ENCODE data around the gene DAB1.

DAB1 gene

DNA sequence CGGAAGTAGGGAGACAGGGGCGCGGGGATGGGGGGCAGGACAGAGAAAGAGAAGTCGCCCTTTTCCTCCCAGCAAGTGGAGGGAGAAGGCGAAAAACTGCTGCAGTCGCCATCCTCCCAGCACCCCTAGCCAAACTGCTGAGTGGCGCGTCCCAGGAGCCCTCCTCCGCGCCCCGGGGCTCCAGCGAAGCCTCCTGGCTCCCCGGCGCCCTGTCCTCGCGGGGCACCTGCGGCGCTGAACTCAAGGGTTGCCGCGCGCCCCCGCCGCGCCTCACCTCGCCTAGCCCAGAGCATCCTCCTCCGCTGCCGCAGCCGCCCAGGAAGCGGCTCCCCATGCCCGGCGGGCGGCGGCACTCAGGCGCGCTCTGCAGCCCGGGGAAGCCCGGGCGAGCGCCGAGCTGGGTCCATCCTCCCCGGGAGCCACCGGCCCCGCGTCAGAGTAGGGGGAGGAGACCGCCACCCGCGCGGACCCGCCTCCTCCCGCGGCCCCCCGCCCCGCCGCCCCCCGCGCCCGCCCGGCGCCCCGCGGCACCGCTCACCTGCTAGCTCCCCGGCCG lies at the start of gene DAB1:
Gene DAB1, minus strand, starts transcription at position 405 of the 556 bp plus-strand sequence. CDS start 133,030 bp downstream, outside the sequence.
- no peak for DNase-seq

DNA sequence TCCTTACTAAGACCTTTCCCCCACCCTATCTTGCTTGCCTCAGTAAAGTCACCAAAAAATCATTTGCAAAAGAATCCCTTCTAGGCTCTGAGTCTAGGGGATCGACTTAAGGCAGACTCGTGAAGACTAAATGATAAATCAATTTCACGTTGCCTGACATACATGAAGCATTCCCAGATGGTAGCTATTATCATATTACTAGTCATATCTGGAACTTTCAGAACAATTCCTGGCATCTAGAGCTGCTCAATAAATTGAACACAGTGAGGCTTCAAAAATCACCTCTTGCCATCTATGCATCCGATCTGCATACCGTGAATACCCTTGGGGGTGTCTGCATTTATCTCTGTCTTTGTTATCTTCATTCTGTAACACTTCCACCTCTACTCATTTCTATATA lies 49.6 kb upstream of the DAB1 start:
- DNase-seq = no peak

DNA sequence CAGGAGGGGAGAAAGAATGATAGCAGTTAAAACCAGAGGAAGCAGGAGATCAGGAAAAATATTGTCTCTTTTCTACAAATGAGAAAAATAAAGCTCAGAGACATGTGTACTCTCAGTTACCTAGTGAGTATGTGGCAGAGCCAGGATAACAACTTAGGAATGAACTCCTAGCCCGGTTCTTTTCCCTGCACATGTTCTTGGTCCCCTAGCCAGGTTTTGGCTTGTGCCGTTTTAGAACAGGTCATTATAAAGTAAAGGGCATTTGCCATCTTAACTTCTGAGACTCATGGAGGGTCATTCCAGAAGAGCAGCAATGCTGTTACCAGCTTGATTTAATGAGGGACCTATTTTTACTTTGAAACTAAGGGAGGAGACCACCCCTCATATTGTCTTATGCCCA lies 48.1 kb upstream of the DAB1 start:
- DNase-seq = no peak

DNA sequence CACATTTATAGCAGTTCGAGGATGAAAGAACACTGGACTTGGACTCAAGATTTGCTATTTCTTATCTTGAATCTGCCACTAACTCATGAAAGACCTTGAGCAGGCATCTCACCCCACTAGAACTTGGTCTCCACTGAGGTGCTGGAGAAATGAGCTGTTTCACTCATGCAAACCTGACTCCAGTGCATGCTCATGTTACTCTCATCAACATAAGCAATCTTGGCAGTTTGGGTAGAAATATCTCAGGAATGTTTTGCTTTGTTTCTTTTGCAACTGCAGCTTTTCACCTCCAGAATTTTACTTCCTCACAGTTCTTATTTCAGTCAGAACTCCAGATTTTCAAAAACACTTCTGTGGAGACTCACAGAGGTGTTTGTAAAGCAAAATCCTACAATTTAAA lies 46.2 kb upstream of the DAB1 start:
- no peak for DNase-seq

DNA sequence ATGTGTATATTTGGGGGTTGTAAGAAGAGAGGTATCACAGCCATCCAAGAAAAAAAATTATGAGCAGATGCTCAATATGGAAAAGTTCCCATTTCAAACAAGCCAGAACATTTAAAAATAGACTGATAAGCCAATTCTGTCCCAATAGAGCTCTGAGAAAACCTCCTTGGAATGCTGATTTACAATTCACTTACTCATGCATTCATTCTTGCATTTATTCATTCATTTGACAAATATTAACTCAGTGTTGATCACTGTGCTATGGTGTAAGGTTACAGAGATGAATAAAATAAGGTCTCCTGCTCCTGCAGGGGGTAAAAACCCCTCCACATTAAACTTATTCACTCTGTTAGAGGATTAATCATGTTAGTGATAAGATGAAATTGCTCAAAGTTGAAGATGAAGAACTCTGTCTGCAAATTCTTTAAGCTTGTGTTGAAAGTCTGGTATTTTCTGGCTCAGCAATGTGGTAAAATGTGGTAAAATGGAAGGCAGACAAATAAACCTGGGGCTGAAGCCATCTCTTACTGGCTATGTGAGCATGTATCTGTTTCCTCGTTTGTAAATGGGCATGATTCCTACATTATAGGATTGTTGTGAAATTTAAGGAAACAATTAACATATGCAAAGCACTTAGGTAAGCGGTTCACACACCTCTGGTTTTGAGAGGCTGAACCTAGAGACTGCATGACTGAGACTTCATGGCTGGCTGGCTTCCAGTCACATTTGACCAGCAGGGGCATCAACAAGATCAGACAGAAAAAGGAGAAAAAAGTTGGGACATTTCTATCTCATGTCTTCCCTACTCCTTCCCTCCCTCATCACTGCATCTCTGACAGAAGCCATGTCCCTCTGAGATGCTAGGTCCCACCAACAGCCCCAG lies 45.0 kb upstream of the DAB1 start:
- DNase-seq = no peak

DNA sequence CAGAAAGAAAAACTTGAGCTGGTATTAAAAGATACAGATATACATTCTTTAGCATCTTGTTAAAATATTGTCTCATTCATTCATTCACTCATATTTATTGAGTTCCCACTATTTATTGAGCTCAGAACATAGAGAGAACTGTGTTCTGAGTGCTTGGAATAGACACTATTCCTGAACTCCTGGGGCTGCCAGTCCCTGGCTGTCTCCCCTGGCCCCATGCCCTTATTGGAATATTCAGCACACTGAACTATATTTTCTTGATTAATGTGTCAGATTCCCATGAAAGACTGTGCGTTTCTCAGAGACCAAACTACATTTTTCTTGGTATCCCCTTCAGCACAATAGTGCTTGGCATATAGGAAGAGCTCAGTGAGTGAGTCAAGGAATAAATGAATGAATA lies 44.0 kb upstream of the DAB1 start:
- DNase-seq = no peak

DNA sequence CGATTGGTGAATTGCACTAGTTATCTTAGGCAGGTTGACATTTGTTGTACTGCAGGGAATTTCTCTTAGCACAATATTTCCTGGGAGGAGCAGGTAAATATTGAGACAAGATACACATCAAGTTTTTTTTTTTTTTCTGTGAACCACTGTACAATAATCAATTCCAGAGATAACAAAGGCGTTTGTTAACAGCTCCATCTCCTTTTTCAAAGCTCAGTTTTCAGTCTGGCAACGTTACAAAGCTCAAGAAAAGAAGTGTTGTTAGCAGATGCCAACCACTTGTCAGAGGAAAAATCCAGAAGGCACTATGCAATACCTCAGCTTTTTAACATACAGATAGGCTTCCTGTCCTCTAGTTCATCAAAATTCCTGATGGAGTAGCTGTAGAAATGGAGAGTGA lies 40.9 kb upstream of the DAB1 start:
- DNase-seq = no peak

DNA sequence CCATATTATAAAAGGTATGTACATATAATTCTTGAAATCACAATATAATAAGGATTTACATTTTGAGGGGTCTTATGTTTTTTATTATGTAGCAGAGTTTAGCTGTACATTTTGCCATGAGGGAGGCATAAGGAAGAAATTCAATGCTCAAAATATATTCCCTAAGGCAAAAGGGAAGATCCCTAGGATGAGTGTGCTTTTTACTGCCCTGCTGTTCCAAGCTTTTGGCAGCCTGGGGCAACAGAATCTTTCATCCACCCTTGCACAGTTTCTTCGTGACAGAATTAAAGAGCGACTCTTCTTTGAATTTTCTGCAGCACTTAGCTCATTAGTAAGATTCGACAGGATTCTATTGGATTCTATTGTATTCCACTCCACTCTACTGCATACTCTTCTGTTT lies 39.5 kb upstream of the DAB1 start:
- DNase-seq = no peak

DNA sequence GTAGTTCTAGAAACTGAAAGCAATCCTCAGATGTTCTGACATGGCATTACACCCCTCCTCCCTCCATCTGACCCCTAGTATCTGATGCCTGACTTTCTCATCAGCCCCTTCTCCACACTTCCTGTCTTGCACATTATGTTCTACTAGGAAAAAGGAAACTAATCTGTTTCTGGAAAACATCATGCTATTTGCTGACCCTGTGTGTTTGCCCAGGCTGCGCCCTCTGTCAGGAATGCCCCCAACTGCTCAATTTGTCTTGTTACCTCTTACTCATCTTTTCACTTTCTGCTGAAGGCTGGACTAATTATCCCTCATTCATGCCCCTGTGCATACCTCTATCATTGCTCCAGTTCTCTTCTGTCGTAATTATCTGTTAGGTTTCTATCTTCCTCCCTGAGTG lies 37.5 kb upstream of the DAB1 start:
- DNase-seq = no peak

DNA sequence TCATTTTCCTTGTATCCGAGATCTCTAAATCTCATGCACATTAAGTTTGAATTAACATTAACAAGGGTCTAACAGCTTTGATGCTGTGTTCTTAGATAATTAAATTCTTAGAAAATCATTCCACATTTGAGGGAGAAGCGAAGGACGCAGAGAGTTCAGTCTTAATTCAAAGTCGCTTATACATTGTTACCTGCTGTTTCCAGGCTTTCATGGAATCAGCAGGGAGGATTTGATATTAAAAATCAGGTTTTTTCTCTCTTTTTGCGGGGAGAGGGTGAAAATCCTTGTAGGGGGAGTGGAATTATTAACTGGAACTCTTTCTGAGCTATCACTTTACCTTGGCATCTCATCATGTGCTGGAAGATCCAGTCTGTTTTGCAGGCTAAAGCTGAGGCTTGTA lies 27.7 kb upstream of the DAB1 start:
- DNase-seq = no peak

DNA sequence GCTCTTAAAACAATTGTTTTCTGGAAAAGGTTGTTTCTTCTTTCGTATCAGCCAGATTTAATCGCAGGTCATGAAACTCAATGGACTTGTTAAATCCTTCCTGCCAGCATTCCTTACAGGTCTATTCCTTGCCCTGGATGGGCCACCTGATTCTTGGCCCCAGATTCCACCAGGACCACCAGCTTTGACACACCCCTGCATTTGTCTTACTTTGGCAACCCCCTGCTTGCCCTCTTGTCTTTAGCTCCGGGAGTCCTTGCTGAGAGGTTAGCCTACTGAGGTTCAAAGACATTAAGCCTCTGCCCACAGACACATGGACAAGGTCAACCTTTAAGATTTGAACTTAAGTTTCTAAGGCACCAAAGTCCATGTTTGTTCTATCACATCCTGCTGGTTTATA lies 27.1 kb upstream of the DAB1 start:
- no peak for DNase-seq

DNA sequence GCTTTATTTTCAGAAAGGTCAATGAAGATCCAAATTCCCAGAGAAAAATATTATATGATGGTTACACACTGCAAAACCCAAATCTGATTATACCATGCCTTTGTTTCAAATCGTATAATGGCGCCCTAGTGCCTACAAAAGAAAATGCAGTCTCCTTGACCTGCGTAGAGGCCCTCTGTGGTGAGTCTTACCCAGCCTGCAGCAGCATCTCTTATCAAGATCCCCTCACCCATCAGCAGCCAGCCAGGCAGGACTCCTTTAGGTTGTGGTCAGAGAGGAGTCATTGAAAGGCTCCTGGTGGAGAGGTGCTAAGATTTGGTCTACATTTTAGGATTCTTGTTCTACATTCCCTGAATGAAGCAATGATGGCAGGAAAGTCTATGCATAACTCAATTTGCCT lies 23.7 kb upstream of the DAB1 start:
- no peak for DNase-seq

DNA sequence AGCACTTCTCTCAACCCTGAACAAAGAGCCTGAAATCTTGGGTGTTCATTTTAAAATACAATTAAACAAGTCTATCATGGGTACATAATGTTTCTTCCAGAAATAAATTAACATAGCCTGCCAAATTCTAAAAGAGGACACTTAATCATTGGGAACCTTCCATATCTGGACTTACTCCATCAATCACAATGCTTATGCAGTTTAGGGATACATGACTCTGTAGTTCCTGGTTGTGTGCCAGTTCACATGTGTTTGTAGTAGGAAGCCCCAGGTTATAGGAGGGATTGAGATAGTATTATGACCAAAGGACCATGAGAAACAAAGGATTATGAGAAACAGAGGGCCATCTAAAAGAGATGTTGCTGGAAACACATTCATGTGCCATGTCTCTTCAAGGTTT lies 19.1 kb upstream of the DAB1 start:
- DNase-seq = no peak

DNA sequence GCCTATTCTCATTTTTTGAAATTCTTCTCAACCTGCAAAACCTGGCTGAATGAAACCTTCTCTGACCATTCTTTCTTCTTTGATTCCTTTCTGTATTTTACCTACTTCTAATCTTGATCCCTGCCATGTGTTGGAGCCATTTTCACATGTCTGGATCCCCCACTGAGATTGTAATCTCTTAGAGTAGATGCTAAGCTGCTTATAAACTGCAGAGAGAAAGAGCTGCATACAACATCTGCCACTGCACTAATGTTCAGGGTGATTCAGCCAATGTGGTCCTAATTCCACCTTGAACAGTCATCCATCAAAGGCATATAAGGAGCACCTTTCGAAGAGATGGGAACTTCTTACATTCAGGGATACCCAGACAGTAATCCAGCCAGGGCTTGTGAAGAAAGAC lies 16.2 kb upstream of the DAB1 start:
- DNase-seq = no peak

DNA sequence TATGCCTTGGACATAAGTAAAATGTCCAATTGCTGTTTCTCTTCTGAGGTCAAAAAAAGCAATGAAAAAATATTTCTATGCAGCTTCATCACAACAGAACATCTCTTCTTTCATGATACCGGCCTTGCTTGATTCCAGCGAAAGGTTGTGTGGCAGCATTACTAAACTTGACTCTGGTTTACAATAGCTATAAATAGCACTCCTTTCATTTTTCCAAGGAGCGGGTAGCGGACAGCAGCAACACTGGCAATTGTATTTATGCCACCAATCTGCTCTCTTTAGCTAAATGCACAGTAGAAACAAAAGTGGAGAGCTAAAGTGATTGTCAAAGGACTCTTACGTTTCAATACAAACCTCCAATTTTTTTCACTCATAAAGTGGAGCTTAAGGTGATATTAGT lies 7.5 kb upstream of the DAB1 start:
- DNase-seq = no peak

DNA sequence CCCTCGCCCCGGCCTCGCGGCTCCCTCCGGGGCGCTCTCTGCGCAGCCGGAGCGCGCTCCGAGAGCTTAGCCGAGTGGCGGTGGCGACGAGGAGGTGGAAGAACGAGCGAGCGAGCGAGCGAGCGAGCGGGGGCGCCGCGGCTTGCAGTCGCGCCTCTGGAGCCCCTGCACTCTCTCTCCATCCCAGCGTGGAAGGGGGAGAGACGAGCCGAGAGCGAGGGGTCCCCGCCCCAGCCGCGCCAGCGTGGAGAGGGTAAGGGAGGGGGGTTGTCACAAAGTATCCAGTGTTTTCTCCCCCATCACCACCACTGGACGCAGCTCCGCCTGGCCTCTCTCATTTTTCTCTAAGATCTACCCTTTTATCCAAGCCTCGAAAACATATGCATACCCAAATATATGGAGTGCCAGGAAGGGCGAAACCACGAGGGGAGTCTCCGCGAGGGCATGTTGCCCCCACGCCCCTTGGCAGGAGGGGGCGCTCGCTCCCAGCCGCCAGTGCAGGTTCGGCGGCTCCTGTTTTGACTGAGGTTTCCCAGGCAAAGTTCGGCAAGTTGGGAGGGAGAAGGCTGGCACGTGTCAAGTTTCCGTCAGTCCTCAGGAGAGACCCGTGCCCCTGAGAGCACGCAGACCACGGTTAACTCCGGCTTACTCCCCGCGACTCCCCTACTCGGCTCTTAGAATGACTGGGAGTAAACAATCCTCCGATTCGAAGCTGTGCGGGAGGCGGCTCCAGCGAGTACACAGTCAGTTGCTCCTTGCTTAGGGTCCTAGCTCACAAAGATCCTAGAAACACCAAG lies 569 bp upstream of the DAB1 start:
- no peak for DNase-seq

DNA sequence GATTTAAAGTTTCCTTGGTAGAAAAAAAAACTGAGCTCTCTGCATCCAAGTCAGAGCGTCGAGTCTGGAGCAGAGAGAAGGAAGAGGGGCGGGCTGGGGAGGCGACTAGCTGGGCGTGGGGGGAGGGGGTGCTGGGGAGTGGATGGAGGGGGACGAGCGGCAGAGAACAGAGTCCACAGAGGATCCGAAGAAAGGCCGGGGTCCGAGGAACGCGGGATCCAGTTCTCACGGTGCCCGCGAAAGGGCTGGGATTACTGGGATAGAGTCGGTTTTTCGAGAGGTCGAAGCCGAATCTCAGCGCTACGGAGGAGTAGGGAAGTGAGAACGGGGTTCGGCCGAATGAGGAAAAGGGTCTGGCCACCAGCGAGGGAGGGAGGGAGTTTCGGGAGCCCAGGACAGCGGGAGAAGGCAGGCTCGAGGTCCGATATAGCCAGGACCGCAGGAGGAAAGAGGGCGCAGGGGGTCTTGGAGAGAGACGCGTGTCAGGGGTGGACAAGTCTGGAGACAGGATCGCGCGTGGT lies 665 bp downstream of the DAB1 start:
- DNase-seq = no peak

DNA sequence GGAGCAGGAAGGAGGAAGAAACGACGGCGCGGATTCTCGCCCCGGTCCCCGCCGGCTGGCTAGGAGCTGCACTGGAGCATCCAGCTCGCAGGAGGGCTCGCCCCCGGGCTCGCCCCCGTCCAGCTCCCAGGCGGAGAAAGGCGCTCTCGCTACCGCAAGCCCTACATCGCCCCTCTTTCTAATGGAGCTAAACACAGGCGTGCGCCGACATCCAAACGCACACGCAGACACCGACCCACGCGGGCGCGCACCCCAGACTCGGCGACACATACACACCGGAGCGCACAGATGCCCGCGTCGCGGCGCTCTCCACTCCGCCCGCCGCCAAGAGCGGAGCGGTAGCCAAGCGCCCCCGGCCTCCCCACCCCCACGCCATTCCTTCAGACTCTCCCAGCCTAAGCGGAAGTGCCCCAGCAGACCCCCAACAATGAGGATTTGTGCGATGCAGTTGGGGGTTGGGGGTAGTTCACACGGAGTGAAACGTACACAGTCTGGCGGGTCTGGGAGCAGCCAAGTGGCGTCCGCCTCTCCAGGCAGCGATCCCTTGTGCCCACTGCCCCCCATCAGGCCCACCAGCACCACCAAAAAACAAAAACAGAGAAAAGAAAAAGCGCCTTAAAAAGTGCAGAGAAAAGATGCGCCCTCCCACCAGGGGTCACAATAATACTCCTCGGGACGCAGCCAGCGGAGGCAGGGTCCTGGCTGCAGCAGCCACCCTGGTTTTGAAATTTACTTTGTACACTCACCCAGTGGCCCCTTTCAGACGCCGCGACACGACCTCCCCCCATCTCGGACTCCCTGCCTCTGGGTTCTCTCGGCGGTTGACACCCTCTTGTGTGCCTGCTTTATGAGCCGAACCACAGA lies 1.4 kb downstream of the DAB1 start:
- no peak for DNase-seq

DNA sequence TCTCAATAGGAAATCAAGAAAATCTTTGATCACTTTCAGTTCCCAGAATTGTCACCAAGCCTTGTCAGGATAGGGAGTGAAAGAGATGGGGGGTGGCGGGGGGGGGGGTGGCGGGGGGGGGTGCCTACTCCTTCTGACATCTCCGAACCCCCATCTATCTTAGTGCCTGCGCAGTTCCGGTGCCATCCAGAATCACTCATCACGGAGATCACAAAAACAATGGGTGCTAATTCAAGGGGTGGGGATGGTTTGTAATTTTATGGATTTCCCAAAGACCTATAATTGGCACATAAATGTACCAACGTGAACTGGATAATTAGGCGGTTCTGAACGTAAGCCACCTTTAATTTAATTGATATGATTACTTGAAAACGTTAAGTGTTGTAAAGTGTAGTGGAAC lies 2.1 kb downstream of the DAB1 start:
- no peak for DNase-seq

DNA sequence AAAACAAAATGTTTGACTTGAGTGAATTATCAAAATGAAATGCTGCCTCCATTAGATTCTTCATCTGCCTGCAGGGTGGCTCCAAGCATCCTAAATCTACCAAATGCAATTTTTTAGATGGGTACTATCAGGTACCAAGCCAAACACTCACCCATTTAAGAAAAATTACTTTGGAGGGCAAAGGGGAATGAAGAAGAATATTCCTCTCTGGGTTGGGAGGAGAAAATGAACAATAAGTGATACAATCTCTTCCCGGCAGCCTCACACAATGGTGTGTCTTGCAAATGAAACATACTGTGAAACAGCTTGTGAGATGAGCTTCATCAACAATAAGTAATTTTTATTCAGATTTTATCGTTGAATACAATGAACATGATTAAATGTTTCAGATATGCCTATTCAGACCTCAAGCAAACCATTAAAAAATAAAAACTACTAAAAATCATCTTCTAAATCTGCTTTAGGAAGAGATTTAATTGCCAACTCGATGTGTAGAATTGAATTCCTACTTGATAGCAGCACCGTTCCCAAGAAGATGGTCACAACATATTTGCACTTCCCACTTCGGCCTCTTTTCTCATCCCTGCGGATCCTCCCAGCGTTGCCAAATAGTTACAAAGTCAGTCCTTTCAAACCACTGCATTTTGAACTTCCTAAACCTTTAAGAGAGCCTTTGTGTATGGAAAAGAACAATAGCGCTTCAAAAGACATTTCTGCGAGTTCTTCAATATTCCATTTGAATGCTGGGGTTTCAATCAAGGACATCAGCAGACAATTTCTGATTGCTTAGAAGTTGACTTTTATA lies 2.7 kb downstream of the DAB1 start:
- DNase-seq = no peak

DNA sequence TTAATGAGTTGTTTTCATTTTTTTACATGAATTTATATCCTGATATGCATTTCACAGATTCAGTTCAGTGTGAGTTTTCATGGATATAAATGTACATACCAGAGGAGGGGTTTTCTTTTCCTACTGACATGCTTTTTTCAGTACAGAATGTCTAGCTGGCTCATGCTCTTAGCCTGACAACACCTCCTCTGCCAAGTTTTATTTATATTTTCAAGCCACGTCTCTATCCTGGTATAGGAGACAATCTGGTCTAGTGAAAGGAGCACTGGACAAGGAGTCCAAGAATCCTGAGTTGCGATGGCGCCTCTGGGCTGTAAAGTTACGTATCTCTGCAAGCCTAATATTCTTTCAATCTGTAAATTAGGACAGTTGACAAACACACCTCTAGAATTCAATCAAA lies 4.9 kb downstream of the DAB1 start:
- no peak for DNase-seq

DNA sequence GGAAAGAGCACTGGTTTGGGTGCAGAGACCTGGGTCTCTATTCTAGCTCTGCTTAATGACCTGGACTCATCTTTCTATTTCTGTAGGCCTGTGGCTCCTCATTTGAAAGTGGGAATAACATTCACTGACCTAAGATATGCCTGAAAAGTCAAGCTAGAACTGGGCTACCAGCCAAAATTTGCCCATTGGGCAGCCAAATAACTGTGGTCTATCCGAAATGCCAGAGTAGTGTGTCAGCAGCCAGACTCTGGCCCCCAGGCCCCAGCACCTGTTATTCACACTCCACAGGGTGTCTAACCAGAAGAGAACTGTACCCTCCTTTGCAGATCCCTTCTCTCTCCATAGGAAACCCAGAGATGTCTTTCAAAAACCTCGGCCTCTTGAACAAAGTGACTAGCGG lies 12.6 kb downstream of the DAB1 start:
- DNase-seq = no peak

Measured in NCI-H1417 treated with DMSO at 0.1 percent for 48 hours (cell line).